ENCODE measurements around the gene ARID1B.

- TF ChIP-seq FOS (IDR thresholded peaks at IDR 0.05; ENCODE audit: low read depth, low read length) (no peak), USF2 (IDR thresholded peaks at IDR 0.05; ENCODE audit: low read depth, low read length) (no peak), CTCF (conservative IDR thresholded peaks at IDR 0.05; ENCODE audit: low read depth, low read length) (no peak), RAD21 (IDR thresholded peaks at IDR 0.05; ENCODE audit: low read length) (no peak), RCOR1 (IDR thresholded peaks at IDR 0.05; ENCODE audit: insufficient replicate concordance, low read length) (no peak), RFX5 (IDR thresholded peaks at IDR 0.05; ENCODE audit: low read depth, low read length) (no peak), CHD1 (IDR thresholded peaks at IDR 0.05; ENCODE audit: low read depth, low read length) (no peak), POLR2A (IDR thresholded peaks at IDR 0.05; ENCODE audit: low read depth, low read length) (no peak), MXI1 (IDR thresholded peaks at IDR 0.05; ENCODE audit: borderline replicate concordance, low read depth, low read length) (no peak)
- TF ChIP-seq, protein P1, sequence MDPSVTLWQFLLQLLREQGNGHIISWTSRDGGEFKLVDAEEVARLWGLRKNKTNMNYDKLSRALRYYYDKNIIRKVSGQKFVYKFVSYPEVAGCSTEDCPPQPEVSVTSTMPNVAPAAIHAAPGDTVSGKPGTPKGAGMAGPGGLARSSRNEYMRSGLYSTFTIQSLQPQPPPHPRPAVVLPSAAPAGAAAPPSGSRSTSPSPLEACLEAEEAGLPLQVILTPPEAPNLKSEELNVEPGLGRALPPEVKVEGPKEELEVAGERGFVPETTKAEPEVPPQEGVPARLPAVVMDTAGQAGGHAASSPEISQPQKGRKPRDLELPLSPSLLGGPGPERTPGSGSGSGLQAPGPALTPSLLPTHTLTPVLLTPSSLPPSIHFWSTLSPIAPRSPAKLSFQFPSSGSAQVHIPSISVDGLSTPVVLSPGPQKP (IDR thresholded peaks at IDR 0.05; ENCODE audit: borderline replicate concordance, low read depth, low read length) = no peak
Measured at GRCh38 chr6:156910011-156910334, 132.8 kb downstream of the ARID1B start.

Data from IMR-90 (cell line).